ENCODE measurements around the gene MSL2.
"Not testable (repeated sequence)": the region's sequence is repeated elsewhere in the genome, so short reads cannot be mapped to it uniquely, and the experiment has no call there.

MSL2 gene

GRCh38 chr3:136235545-136235944 is 39.4 kb upstream of the MSL2 start:
- no peak for TF ChIP-seq CTCF (IDR thresholded peaks at IDR 0.05; ENCODE audit: low read depth, low read length)
- DNase-seq (ENCODE audit: low read depth, low spot score), result no peak
- in situ Hi-C loops (cut with HindIII; ENCODE audit: low sequenced_read_pairs), result no loop called here
- H3K4me3 ChIP-seq (ENCODE audit: low read depth, low read length), result no peak overlapping the region

- TF ChIP-seq CTCF (IDR thresholded peaks at IDR 0.05; ENCODE audit: low read depth, low read length), result no peak
- DNase-seq (ENCODE audit: low read depth, low spot score), result no peak
- in situ Hi-C loops (cut with HindIII; ENCODE audit: low sequenced_read_pairs), result no loop called here
Measured at GRCh38 chr3:136232413-136232812, 36.3 kb upstream of the MSL2 start.

GRCh38 chr3:136222746-136223145 is 26.6 kb upstream of the MSL2 start:
- DNase-seq (ENCODE audit: low read depth, low spot score), result peak; percentile 12
- in situ Hi-C loops (cut with HindIII; ENCODE audit: low sequenced_read_pairs); H3K4me3 ChIP-seq (ENCODE audit: low read depth, low read length): not testable (repeated sequence)

More at GRCh38 chr3:136232413-136232812, 36.3 kb upstream of the MSL2 start:
- H3K4me3 ChIP-seq (ENCODE audit: low read depth, low read length), result no peak overlapping the region

- H3K4me3 ChIP-seq (ENCODE audit: low read depth, low read length), result no peak overlapping the region
- no peak for TF ChIP-seq CTCF (IDR thresholded peaks at IDR 0.05; ENCODE audit: low read depth, low read length)
- in situ Hi-C loops (cut with HindIII; ENCODE audit: low sequenced_read_pairs), result no loop called here
- DNase-seq (ENCODE audit: low read depth, low spot score), result no peak
Measured at GRCh38 chr3:136211547-136211946, 15.4 kb upstream of the MSL2 start.

GRCh38 chr3:136209921-136210320 is 13.8 kb upstream of the MSL2 start:
- peak; percentile 48 for DNase-seq (ENCODE audit: low read depth, low spot score)
- TF ChIP-seq CTCF (IDR thresholded peaks at IDR 0.05; ENCODE audit: low read depth, low read length), result no peak
- no peak overlapping the region for H3K4me3 ChIP-seq (ENCODE audit: low read depth, low read length)
- in situ Hi-C loops (cut with HindIII; ENCODE audit: low sequenced_read_pairs), result no loop called here

- TF ChIP-seq CTCF (IDR thresholded peaks at IDR 0.05; ENCODE audit: low read depth, low read length), result no peak
- no peak overlapping the region for H3K4me3 ChIP-seq (ENCODE audit: low read depth, low read length)
- in situ Hi-C loops (cut with HindIII; ENCODE audit: low sequenced_read_pairs), result no loop called here
- DNase-seq (ENCODE audit: low read depth, low spot score), result no peak
Measured at GRCh38 chr3:136207489-136208115, 11.5 kb upstream of the MSL2 start.

GRCh38 chr3:136199219-136199618 is 3.1 kb upstream of the MSL2 start:
- in situ Hi-C loops (cut with HindIII; ENCODE audit: low sequenced_read_pairs); DNase-seq (ENCODE audit: low read depth, low spot score); H3K4me3 ChIP-seq (ENCODE audit: low read depth, low read length): not testable (repeated sequence)

GRCh38 chr3:136198462-136199078 is 2.4 kb upstream of the MSL2 start:
- H3K4me3 ChIP-seq (ENCODE audit: low read depth, low read length); DNase-seq (ENCODE audit: low read depth, low spot score); in situ Hi-C loops (cut with HindIII; ENCODE audit: low sequenced_read_pairs): not testable (repeated sequence)

Data from astrocyte of the spinal cord (primary cell).